HFFc6 (cell line): ENCODE results near the gene LRRC15. TPM values are rescaled to one million over a fixed set of nuclear protein-coding genes. Genes with fewer than 3 reads are reported as not detected.

ENCODE experiments used
- DNase-seq: peaks from one replicate; pipeline ENCODE4 v3.0.0-alpha.2; 2018
- H3K27ac Mint-ChIP-seq: 2 replicates; pipeline ENCODE4 v1.8.0; 2020; ENCODE audit warnings: mild to moderate bottlenecking, mixed read lengths
- H3K27me3 Mint-ChIP-seq: 2 replicates; pipeline ENCODE4 v1.8.0; 2021; ENCODE audit warnings: mild to moderate bottlenecking, moderate library complexity, mixed read lengths; ENCODE audit not compliant: insufficient read depth
- H3K36me3 Mint-ChIP-seq: 2 replicates; pipeline ENCODE4 v1.8.0; 2021; ENCODE audit warnings: low read depth, mixed read lengths
- H3K4me1 Mint-ChIP-seq: 2 replicates; pipeline ENCODE4 v1.8.0; 2020; ENCODE audit warnings: low read depth, mixed read lengths
- H3K4me3 Mint-ChIP-seq: 2 replicates; pipeline ENCODE4 v1.8.0; 2020; ENCODE audit warnings: mild to moderate bottlenecking, moderate library complexity, mixed read lengths
- H3K9me3 Mint-ChIP-seq: 2 replicates; pipeline ENCODE4 v1.8.0; 2020; ENCODE audit warnings: mild to moderate bottlenecking, mixed read lengths
- CTCF ChIP-seq: fragments of 200-600 bp; sonication (generic); IDR thresholded peaks from 2 replicates; pipeline ENCODE4 v1.5.0; 2021; ENCODE audit warnings: antibody characterized with exemption, mild to moderate bottlenecking
- total RNA-seq, 6 experiments: library from RNA; stranded (reverse); fragmentation: NEBNext Ultra II Directional; extraction: Animal tissue kit (Norgen Biotek cat#: 25700); gene quantifications; 2 replicates in 1 of 6; 3 replicates in 5 of 6; pipeline ENCODE4 v1.2.3, GENCODE V29; 2021

The LRRC15 gene
- total RNA-seq, 6 experiments from 2014 or later, result 130 to 211 (median 176) TPM

DNA sequence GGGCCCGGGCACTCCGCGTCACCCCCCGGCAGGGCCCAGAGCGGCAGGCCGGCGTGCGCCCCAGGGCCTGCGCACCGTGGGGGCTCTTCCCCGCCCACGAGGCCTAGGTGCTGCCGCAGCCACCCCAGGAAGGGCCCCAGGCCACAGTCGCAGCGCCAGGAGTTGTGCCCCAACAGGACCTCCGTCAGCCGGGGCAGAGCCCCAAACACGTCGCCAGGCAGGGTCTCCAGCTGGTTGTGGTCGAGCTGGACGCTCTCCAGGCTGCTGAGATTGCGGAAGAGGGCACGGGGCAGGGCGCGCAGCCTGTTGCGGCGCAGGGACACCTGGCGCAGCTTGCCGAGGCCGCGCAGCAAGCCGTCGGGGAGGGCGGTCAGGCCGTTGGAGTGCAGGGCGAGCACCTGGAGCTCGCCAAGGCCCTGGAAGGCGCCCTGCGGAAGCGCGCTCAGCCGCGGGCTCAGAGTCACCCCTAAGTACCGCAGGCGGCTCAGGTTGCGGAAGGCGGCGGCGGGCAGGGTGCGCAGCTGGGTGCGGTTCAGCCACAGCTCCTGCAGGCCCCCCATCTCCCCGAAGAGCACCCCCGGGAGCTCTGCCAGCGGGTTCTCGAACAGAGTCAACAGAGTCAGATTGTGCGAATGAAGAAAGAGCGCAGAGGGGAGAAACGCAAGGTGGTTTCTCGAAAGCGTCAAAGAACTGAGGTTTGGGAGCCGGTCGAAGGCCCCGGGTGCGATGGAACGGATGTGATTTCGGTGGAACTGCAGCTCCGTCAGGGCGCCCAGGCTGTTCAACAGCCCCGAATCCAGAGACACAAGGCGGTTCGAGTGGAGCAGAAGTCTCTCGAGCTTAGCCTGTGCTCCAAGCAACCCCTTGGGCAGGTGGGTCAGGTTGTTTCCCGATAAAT, 27.6 kb upstream of the LRRC15 start:
- Mint-ChIP-seq H3K27ac (no peak overlapping the region), H3K27me3 (peaks cover 26% of the 10 kb centered on the region), H3K36me3 (no peaks in the 10 kb centered on the region), H3K9me3 (no peaks in the 10 kb centered on the region), H3K4me3 (no peak overlapping the region), H3K4me1 (peaks cover 4% of the 10 kb centered on the region; the same call in 1 of the 2 replicates)
- TF ChIP-seq CTCF, result no peak
- no peak for DNase-seq

DNA sequence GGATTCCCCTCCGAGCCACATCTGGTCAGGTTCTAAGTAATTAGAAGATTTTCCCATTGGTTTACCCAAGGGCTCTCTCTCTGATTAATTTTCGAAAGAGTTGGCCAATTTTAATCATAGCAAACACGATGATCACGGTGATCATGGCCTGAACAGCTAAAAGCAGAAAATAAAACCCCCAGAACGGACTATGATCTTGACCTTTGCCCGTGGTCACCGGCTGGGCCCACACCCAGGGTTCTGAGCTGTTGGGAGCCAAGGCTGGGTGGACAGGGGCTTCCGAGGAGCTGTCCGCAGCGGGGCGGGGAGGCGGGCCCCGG, 27.0 kb upstream of the LRRC15 start:
- Mint-ChIP-seq H3K4me1 (peaks cover 4% of the 10 kb centered on the region; the same call in 1 of the 2 replicates), H3K27ac (no peak overlapping the region), H3K4me3 (no peak overlapping the region), H3K36me3 (no peaks in the 10 kb centered on the region), H3K9me3 (peaks cover 1% of the 10 kb centered on the region), H3K27me3 (peaks cover 29% of the 10 kb centered on the region)
- DNase-seq, result no peak
- no peak for TF ChIP-seq CTCF

- no peak for TF ChIP-seq CTCF
- peaks cover 34% of the 10 kb centered on the region for H3K27me3 Mint-ChIP-seq
- H3K27ac Mint-ChIP-seq, result no peak overlapping the region
- peaks cover 7% of the 10 kb centered on the region for H3K9me3 Mint-ChIP-seq
- no peak for DNase-seq
- peaks cover 4% of the 10 kb centered on the region; the same call in 1 of the 2 replicates for H3K4me1 Mint-ChIP-seq
- no peak overlapping the region for H3K4me3 Mint-ChIP-seq
- H3K36me3 Mint-ChIP-seq, result peaks cover 3% of the 10 kb centered on the region
Measured at GRCh38 chr3:194395778-194396538, 26.4 kb upstream of the LRRC15 start.

DNA sequence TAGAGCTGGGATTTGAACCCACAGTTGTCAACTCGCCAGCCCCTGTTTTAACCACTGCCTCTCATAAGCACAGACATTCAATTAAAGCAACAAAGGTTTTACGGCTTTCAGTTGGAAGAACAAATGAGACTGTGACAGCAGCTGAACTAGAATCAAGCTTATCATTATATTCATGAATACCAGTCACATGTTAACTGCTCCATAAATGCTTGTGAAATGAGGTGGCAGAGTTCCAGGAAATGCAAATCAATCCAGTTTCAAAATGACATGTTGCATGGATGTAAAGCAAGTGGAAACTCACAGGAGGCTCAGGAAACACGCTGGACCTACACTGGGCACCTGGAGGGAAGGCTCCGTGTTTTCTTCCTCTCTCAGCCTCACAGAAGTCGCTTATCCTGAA, 25.7 kb upstream of the LRRC15 start:
- no peak for TF ChIP-seq CTCF
- Mint-ChIP-seq H3K36me3 (peaks cover 10% of the 10 kb centered on the region), H3K4me1 (peaks cover 4% of the 10 kb centered on the region; the same call in 1 of the 2 replicates), H3K27me3 (peaks cover 41% of the 10 kb centered on the region), H3K27ac (no peak overlapping the region), H3K9me3 (peaks cover 14% of the 10 kb centered on the region), H3K4me3 (no peak overlapping the region)
- no peak for DNase-seq

GRCh38 chr3:194392576-194392975, 23.0 kb upstream of the LRRC15 start:
- H3K36me3 Mint-ChIP-seq, result peaks cover 20% of the 10 kb centered on the region
- peaks cover 43% of the 10 kb centered on the region for H3K27me3 Mint-ChIP-seq
- peaks cover 23% of the 10 kb centered on the region for H3K9me3 Mint-ChIP-seq

More at GRCh38 chr3:194392576-194392975, 23.0 kb upstream of the LRRC15 start:
- no peak overlapping the region for H3K4me3 Mint-ChIP-seq
- H3K27ac Mint-ChIP-seq, result no peak overlapping the region
- H3K4me1 Mint-ChIP-seq, result peaks cover 4% of the 10 kb centered on the region; the same call in 1 of the 2 replicates
- DNase-seq, result no peak
- TF ChIP-seq CTCF, result no peak
